Activated CD4-positive, CD25-positive, alpha-beta regulatory T cell treated with anti-CD3 and anti-CD28 coated beads, Interleukin-2, amount 50 U/mL, for 16 hours (primary cell): ENCODE data around the gene HRH3.

Experiments used
- DNase-seq: peaks from one replicate; pipeline ENCODE4 v3.0.0-alpha.2; 2020; ENCODE audit warnings: low read depth, low spot score

Gene HRH3

DNA sequence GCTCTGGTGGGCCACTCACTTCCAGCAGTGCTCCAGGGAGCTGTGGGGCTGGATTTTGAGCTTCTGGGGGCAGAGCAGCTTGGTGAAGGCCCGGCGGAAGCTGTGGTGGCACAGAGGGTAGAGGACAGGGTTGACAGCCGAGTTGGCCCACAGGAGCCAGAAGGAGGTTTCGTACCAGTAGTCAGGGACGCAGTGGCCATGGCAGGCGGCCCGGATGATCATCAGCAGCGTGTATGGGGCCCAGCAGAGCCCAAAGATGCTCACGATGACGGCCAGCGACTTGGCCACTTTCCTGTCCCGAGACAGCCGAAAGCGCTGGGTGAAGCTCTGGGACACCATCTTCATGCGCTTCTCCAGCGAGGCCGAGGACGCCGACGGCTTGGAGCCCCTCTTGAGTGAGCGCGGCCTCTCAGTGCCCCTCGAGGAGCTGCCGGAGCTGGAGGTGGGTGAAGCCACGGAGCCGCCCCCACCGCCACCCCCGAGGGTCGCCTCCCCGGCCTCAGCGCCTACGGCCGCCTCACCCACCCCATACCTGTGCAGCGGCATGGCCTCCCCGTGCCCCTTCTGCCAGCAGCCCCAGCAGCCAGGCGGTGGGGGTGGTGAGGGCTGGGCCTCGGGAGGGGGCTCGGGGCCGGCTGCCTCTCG is 4.0 kb downstream of the HRH3 start:
- DNase-seq: no peak

DNA sequence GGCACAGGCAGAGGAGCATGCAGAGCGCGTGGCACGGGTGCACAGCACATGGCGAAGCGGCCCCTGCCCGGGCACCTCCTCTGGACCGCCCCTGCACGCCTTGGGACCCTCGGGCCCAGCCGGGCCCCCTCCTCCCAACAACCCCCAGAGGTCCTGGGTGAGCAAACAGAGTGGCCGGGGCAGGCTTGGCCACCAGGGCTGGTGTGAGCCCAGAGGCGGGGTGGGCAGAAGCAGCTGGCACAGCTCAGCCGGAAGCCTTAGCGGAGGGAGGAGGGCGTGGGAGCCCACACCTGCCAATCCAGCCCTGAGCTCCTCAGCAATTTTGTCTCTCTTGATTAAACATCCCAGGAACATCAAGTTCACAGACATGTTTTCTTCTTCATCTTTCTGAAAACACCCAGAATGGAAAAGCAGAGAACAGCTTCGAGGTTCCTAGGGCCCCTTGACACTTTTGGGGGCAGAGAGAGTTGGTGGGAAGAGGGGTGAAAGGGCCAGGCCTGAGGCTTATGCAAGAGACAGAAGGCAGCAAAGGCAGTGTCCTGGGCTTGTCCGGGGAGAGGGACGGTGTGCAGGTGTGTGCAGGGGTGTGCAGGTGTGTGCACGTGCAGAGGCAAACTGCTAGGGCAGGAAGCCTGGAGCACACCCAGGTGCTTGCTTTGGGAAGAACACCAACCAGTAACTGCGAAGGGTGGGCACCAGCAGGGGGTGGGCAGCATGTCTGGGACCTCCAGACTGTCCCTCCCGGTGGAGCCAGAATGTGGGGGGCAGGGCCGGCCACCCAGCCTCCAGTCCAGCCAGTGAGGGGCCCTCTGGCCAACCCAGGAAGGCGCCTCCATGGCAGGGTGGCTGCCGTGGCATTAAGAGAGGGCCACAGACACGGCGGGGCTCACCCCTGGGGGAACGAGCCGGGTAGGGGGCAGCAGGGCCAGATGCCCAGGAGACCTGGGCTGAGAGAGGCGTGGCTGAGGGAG is 4.8 kb downstream of the HRH3 start:
- DNase-seq: no peak

DNA sequence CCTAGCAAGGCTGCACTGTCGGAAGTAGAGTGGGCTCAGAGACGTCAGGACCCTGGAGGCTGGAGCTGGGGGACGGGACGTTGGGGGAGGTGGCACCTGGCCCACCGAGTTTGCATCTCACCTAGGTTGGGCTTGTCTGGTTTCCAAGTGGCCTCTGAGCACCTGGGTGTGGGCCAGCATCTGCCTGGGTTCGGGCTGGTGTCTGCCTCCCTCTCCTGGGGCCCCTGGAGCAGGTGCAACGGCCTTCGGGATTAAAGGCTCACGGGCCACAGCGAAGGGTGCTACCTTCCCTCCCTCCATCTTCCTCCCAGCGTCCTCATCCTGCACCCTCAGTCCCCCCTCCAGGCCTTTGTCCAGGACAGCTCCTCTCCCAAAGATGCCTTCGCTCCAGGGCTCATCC is 6.0 kb downstream of the HRH3 start:
- DNase-seq: no peak

DNA sequence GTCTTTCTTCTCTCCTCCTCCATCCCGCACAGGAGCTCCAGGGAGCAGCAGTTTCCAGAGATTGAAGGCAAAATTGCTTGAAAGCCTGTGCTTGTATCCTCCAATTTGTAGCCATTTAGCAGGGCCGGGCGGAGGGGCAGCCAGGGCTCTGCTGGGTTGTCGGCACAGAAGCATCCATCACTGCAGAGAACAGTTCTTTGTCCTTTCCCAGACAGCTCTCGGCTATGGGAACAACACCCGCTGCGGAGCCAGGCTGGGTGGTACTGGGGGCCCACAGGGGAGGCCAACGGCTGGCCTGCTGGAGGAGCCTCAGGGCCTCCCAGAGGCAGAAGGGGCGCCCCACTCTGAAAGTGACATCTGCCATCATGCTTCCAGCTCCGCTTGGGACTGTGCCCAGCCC is 7.8 kb downstream of the HRH3 start:
- DNase-seq: no peak

DNA sequence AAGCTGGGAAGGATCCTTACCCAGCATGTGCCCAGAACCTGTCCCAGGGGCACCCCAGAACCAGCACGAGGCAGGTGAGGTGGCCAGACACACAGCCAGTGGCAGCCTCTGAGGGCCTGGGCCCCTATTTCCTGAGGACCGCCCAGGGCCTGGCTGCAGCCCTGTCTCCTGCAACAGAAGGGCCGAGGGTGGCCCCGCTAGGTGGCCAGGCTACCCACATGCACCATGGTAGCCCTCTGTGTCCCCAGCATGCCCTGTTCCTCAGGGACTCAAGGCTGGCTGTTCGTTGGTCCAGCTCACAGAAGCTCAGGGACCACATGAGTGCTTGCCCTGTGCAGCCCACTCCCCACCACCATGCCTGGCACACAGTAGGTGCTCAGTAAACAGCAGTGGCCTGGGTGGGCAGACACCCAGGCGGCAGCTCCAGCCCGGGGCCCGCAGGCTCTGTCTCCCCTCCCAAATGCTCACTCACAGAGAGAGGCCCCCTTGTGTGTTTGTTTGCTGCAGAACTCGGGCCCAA is 8.2 kb downstream of the HRH3 start:
- no peak for DNase-seq

DNA sequence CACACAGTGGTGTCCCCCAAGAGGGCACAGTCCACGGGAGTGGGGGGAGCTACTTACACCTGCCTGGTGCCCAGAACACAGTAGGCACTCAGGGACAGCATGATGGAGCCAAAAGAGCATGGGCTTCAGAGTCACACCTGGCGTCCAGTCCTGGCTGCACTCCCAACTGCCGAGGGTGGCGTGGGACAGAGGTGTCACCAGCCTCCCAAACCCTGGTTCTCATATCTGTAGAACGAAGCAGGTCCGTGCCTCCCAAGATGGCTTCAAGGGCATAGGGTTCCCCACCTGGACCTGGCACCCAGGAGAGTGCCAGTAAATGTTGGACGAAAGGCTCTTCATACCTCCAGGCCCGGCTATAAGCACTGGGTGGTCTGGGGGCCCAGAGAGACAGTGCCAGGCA is 8.9 kb downstream of the HRH3 start:
- DNase-seq: no peak

DNA sequence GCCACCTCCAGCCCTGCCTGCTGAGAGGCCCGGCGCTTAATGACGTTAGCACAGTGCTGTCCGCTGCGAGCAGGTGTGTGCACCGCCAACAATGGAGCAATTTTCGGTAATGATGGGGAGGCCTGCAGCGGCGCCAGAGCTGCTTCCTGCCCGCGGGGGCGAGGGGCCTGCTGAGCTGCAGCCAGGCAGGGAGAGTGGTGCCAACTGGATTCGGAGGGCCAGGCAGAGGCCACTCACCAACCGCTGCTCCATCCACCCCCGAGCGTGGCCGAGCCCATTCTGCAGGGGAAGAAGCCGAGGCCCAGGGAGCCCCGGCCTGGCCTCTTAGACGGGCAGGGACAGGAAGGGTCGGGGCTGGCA is 9.6 kb downstream of the HRH3 start:
- no peak for DNase-seq

DNA sequence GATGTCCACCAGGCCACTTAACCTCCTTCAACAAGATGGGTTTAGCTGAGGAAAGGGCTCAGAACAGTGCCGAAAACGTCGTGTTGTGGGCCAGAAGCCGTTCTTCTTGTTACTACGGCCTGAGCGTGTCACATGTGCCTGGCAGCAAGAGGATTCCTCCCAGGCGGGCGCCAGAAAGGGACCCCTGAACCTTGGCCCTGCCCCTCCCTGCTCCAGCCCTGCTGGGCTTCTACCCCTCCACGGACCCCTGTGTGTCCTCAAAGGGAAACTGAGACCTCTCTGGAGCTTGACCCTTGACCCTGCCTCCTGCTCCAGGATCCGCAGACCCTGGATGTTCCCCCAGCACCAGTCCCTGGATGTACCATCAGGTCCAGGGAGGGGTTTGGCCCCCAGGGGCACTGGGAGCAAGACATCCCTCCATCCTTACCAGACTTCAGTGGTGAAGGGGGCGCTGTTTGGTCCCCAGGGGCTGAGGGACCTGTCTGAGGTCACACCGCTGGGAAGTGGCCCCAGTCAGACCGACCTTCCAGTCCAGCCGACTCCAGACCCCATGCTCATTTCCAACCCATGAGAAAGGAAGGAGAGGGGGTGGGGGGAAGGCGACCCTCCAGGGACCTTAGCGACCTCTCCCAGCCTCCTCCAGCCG is 10.1 kb downstream of the HRH3 start:
- no peak for DNase-seq

DNA sequence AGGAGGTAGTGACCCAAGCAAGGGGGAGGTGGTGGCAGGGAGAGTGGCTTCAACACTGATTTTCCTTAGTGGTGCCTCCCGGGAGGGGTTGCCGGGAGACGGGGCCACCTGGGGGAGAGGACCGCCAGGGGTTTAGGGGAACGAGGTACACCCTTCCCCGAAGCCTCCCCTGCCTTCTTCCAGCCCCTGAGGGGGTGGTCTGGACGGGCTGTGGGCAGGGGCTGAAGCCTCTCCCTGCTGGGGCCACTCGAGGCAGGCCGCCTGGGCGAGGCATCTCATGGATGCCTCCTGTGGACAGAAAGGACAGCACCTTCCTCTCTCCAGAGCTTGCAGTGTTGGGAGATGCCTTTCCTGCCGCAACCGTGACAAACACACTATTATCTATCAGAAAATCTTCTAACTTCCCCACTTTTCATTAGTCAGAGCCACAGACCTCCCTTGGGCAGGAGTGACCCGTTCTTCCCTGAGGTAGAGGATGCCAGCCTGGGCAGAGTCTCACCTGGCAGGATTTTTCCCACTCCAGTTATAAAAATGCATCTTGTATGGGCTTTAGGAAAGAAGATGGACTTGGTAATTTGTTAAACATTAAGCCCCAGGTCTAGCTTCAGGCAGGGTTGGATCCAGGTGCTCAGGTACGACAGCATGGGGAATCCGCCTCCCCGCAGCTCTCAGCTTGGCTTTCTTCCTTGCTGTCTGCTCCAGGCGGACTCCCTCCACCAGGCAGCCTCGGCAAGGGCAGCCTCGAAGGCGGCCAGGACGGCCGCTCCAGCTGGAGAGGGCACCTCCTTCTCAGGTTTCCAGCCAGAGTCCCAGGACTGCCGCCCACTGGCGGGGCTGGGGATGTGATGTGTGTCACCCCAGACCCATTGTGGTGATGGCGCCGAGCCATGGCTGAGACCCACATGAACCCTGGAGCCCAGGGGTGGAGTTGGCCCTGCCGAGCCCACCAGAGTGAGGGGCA is 11.0 kb downstream of the HRH3 start:
- DNase-seq: no peak

DNA sequence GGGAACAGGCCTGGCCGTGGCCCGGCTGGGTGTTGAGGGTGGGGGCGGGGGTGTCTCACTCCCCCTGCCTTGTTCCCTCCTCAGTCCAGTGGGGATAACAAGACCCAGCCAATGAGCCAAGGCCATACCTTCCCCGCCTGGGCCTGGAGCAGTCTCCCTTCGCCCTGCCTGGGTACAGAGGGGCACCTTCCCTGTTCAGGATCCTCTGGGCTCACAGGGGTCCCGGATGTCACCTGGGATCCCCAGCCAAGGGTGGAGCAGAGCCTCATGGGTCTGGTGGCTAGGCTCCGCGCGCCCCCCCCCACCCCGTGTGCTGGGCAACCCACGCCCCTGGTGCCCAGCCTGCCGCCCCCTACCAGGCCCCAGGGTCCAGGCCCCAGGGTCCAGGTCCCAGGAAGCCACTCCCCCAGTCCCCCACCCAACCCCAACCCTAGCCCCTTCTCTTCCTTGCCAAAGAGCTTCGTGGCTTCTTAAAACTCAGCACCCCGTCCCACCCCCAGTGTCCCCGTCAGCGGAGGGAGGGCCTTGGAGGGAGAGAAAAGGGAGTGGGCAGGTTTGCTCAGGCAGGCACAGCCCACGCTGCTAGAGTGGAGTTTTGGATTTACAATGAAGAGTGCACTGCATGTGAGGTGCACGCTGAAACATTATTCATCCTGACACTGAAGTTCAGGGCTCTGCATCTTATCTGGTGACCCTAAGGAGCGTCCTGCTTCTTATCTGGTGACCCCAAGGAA is 11.8 kb downstream of the HRH3 start:
- DNase-seq: no peak

DNA sequence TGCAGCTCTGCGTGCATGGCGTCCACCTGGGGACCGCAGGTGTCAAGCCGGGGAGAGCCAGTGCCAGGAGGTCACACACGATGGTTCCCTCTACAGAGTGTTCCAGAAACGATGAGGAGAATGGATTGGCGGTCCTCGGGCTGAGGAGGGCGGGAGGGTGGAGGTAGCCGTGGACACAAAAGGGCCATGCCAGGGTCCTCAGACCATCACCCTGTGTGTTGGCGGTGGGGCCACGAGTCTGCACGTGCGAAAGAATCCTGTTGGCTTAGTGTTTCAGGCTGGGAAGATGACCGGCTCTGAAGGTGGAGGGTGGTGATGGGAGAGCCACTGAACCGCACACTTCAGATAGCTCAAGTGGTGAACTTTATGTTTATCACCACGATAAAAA is 13.7 kb downstream of the HRH3 start:
- no peak for DNase-seq

DNA sequence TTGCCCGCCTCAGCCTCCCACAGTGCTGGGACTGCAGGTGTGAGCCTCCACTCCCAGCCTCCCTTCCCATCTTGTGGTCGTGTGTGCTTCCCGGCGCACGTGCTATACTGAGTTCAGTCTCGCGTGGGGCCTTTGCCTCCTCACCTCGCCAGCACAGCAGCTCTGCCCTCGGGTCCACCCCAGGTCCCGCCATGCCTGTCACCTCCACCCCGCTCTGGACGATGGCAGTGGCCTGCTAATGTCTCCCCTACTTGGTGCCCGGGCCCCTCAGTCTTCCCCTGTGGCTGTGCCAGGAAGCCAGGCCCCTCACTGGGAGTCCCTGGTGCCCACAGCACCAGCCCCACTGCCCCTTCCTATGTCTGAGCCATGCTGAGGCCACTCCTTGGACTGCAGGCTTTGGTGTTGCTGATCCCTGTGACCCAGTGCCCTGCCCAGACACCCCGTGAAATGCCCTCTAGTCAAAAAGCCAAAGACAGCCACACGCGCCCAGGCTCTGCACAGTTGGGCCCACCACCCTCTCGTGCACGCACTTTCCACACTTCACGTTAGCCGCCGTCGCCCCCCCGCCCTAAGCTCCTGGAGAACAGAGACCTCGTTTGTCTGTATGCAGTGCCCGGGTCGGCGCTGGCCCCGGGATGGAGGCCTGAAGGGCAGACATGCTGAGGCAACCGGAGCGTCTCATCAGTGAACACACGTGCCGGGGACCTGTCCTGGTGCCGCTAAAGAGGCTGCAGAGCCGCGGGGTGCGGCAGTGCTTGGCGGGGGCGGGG is 14.3 kb downstream of the HRH3 start:
- DNase-seq: no peak

DNA sequence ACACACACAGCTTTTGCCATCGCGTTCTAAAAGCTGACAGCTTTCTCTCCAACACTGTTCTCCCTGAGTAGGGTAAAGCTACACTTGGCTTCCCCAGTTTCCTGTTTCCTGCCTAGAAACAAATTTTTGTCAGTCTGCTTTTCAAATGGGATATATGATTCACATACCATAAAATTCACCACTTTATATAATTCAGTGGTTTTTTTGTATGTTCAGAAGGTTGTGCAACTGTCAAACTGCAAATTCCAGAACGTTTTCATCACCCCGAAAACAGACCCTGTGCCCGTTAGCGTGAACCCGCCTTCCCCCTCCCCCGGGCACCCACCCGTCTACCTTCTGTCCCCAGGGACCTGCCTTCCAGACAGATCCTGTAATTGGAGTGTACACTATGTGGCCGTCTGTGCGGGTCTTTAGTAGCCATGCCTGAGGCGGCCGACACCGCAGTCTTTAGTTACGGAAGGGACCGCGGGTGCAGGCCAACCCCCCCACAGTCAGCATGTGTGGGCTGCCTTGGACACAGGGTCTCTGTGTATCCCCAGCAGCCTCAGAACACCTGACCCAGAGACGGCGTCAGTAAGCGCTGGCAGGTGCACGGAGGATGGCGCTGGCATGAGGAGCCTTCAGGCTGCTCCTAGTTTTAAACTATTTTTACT is 16.6 kb downstream of the HRH3 start:
- DNase-seq: no peak

DNA sequence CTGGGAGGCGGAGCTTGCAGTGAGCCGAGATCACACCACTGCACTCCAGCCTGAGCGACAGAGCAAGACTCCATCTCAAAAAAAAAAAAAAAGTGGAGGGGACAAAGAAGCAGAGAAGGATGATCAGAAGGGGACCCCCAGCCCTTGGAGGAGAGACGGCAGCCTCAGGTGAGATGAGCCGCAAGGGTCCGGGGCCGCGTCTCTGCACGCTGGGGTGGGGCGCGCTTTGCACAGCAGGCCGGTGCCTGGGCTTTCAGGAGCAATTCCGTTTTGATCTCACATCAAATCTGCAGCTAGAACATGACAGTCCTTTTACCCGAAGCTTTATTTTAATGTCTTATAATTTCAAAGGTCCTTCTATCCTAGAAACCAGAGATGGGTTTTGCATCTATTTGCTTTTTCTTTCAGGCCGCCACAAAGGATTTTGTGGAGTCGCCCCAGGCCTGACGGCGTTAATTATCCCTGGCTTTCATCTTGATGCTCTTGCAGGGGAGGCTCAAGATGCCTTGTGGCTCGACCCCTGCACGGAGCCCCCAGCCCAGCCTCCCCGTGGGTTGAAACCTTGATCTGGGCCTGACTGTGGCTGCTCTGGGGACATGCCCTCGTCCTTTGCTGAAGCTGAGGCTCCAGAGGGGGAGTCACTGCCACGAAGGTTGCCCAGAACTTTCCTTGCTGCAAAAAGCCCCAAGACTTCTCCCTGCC is 17.3 kb downstream of the HRH3 start:
- no peak for DNase-seq

DNA sequence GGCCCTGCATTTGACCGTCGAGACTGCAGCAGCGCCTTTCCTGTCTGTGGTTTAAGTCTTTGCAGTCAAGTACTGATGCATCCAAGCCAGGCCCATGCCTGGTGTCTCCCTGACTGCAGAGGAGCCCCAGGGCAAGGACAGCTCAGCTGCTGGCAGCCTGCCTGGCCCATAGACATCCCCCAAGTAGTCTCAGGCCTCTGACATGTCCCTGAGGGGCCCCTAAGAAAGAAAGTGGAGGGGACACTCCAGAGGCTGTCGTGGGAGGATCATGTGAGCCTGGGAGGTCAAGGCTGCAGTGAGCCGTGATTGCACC is 18.0 kb downstream of the HRH3 start:
- no peak for DNase-seq

DNA sequence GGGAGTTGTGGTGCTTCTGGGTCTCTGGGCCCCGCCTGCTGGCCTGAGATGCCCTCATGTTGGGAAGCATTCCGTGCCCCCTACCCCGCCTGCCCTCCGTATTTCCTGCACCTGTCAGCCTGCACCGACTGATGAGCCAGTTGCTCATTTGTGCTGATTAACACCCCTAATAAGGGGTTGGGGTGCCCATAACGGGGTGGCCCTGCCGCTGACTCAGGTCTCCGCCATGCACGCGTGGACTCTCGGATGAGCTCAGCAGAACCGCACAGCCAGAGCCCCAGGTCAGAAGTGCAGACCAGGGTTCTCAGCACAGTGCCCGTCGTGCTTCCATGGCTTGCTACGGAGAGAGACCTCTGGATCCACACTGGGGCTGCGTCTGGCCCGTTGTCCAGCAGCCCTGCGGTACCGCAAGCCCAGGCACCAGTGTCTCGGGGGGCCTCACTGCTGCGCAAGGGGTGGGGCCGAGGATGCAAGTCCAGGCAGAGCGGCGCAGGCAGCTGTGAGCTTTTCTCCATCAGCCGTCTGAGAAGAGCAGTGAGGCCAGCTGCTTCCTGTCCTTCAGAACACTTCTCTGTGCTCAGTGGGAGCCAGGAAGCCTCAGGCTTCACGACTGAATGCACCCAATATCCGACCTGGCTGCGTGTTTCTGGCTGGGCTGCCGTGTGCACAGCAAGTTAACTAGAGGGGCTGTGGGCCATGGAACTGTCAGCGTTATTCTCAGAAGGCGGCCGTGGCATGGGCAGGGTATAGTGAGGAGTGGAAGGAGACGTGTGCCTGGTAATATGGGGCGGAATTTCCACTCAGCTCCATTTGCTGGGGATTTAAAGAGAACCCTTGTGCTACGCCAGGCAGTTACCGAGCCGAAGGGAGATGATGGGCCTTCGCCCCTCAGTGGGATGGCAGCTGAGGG is 18.6 kb downstream of the HRH3 start:
- DNase-seq: no peak

DNA sequence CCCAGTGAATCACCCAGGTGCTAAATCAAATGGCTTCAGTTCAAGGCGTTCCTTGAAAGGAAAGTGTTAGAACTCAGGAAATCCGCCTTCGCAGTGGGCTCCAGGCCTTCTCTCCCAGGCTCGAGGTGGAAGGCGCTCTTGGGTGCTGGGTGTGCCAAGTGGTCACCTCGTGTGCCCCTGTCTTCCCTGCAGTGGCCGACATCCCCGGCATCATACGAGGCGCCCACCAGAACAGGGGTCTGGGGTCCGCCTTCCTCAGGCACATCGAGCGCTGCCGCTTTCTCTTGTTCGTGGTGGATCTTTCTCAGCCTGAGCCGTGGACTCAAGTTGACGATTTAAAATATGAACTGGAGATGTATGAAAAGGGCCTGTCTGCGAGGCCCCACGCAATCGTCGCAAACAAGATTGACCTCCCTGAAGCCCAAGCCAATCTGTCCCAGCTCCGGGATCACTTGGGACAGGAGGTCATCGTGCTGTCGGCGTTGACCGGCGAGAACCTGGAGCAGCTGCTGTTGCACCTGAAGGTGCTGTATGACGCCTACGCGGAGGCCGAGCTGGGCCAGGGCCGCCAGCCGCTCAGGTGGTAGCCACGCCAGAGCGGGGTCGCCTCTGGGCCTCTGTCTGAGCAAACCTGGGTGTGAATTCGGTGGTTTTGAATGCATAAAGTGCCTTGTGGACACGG is 19.4 kb downstream of the HRH3 start:
- no peak for DNase-seq
